WTC11 (cell line): ENCODE results near the gene MRPL27. TPM values are rescaled to one million over a fixed set of nuclear protein-coding genes. Genes with fewer than 3 reads are reported as not detected.

Experiments used
- ATAC-seq: fragments of 200-7000 bp; cut with Tn5 transposase; 2 replicates; pipeline ENCODE4 v1.10.0; 2021; ENCODE audit warnings: mild to moderate bottlenecking, moderate library complexity
- CTCF ChIA-PET: fragments of 300-600 bp; sonication (Branson Sonifier 250); formaldehyde crosslinking; loops from one replicate; lab custom pipeline; 2021; ENCODE audit warnings: antibody characterized with exemption; lab: Charles Lee
- POLR2A ChIA-PET: fragments of 350-600 bp; sonication (Branson Sonifier 250); formaldehyde crosslinking; loops from one replicate; lab custom pipeline; 2021; ENCODE audit warnings: antibody characterized with exemption; lab: Charles Lee
- DNase-seq: peaks from one replicate; pipeline ENCODE4 v3.0.0; 2021; ENCODE audit warnings: low spot score
- H3K27ac Mint-ChIP-seq: 2 replicates; pipeline ENCODE4 v1.8.0; 2021; ENCODE audit warnings: mixed read lengths
- H3K27me3 Mint-ChIP-seq: 2 replicates; pipeline ENCODE4 v1.8.0; 2021; ENCODE audit warnings: low read depth, mild to moderate bottlenecking, moderate library complexity, mixed read lengths
- H3K36me3 Mint-ChIP-seq: 2 replicates; pipeline ENCODE4 v1.8.0; 2021; ENCODE audit warnings: mixed read lengths
- H3K4me1 Mint-ChIP-seq: 2 replicates; pipeline ENCODE4 v1.8.0; 2022; ENCODE audit warnings: mixed read lengths
- H3K4me3 Mint-ChIP-seq: 2 replicates; pipeline ENCODE4 v1.8.0; 2021; ENCODE audit warnings: mild to moderate bottlenecking, moderate library complexity, mixed read lengths
- H3K9me3 Mint-ChIP-seq: 2 replicates; pipeline ENCODE4 v1.8.0; 2021; ENCODE audit warnings: mixed read lengths
- ETV6 ChIP-seq: sonication (generic); formaldehyde crosslinking; IDR thresholded peaks from 2 replicates; pipeline ENCODE4 v1.8.1; 2022; ENCODE audit warnings: mild to moderate bottlenecking, missing genetic modification reagents
- FOXK1 ChIP-seq: sonication (generic); formaldehyde crosslinking; IDR thresholded peaks from 2 replicates; pipeline ENCODE4 v1.8.0; 2022; ENCODE audit warnings: mild to moderate bottlenecking, moderate library complexity, missing genetic modification reagents
- FOXP1 ChIP-seq: sonication (generic); formaldehyde crosslinking; IDR thresholded peaks from 2 replicates; pipeline ENCODE4 v1.8.0; 2022; ENCODE audit warnings: missing genetic modification reagents, mild to moderate bottlenecking, moderate library complexity, borderline replicate concordance
- GABPB1 ChIP-seq: sonication (generic); formaldehyde crosslinking; IDR thresholded peaks from 2 replicates; pipeline ENCODE4 v1.8.1; 2023; ENCODE audit warnings: mild to moderate bottlenecking, missing genetic modification reagents
- GRHL2 ChIP-seq: fragments of 250-450 bp; sonication (Bioruptor Pico); IDR thresholded peaks from 2 replicates; pipeline ENCODE4 v1.8.0; 2022; ENCODE audit warnings: mild to moderate bottlenecking, moderate library complexity; ENCODE audit not compliant: insufficient replicate concordance, severe bottlenecking
- HMGA2 ChIP-seq: fragments of 250-450 bp; sonication (Bioruptor Pico); IDR thresholded peaks from 2 replicates; pipeline ENCODE4 v1.4.0; 2021; ENCODE audit warnings: mild to moderate bottlenecking, moderate library complexity
- IRF2 ChIP-seq: sonication (generic); formaldehyde crosslinking; IDR thresholded peaks from 2 replicates; pipeline ENCODE4 v1.8.0; 2022; ENCODE audit warnings: low read depth, missing genetic modification reagents, borderline replicate concordance
- NFATC4 ChIP-seq: fragments of 250-450 bp; sonication (Bioruptor Pico); IDR thresholded peaks from 2 replicates; pipeline ENCODE4 v1.9.0; 2021; ENCODE audit warnings: mild to moderate bottlenecking
- NR1H2 ChIP-seq: sonication (generic); formaldehyde crosslinking; IDR thresholded peaks from 2 replicates; pipeline ENCODE4 v1.9.0; 2021; ENCODE audit warnings: mild to moderate bottlenecking, moderate library complexity, missing genetic modification reagents
- RELA ChIP-seq: sonication (generic); formaldehyde crosslinking; IDR thresholded peaks from 2 replicates; pipeline ENCODE4 v1.8.1; 2022; ENCODE audit warnings: missing genetic modification reagents, mild to moderate bottlenecking, borderline replicate concordance
- SP1 ChIP-seq: sonication (generic); formaldehyde crosslinking; conservative IDR thresholded peaks from 2 replicates; pipeline ENCODE4 v1.8.1; 2022; ENCODE audit warnings: missing genetic modification reagents
- TP53 ChIP-seq: sonication (generic); formaldehyde crosslinking; IDR thresholded peaks from 2 replicates; pipeline ENCODE4 v1.8.1; 2023; ENCODE audit warnings: mild to moderate bottlenecking, missing genetic modification reagents
- ZNF416 ChIP-seq: fragments of 250-450 bp; sonication (Bioruptor Pico); IDR thresholded peaks from 2 replicates; pipeline ENCODE4 v1.9.0; 2021; ENCODE audit warnings: mild to moderate bottlenecking, inconsistent platforms
- ZNF423 ChIP-seq: fragments of 250-450 bp; sonication (Bioruptor Pico); IDR thresholded peaks from 2 replicates; pipeline ENCODE4 v2.1.2; 2022; ENCODE audit warnings: mild to moderate bottlenecking, moderate library complexity
- total RNA-seq: library from RNA; stranded (reverse); gene quantifications from 3 replicates; pipeline ENCODE4 v1.2.3, GENCODE V29; 2021
- TF ChIP-seq, protein P1 (sequence below): sonication (generic); formaldehyde crosslinking; conservative IDR thresholded peaks from 2 replicates; pipeline ENCODE4 v1.8.1; 2023; ENCODE audit warnings: mild to moderate bottlenecking, low read depth, missing genetic modification reagents, moderate library complexity
- TF ChIP-seq, protein P2 (sequence below): fragments of 250-450 bp; sonication (Bioruptor Pico); conservative IDR thresholded peaks from 2 replicates; pipeline ENCODE4 v1.9.0; 2021; ENCODE audit warnings: mild to moderate bottlenecking
- TF ChIP-seq, protein P3 (sequence below): fragments of 250-450 bp; sonication (Bioruptor Pico); IDR thresholded peaks from 2 replicates; pipeline ENCODE4 v1.9.0; 2021; ENCODE audit warnings: mild to moderate bottlenecking
- TF ChIP-seq, protein P4 (sequence below): sonication (generic); formaldehyde crosslinking; IDR thresholded peaks from 2 replicates; pipeline ENCODE4 v1.8.1; 2022; ENCODE audit warnings: low read depth, missing genetic modification reagents, borderline replicate concordance
- TF ChIP-seq, protein P5 (sequence below): sonication (generic); formaldehyde crosslinking; IDR thresholded peaks from 2 replicates; pipeline ENCODE4 v1.8.0; 2022; ENCODE audit warnings: mild to moderate bottlenecking, missing genetic modification reagents
- TF ChIP-seq, protein P6 (sequence below): fragments of 250-450 bp; sonication (Bioruptor Pico); IDR thresholded peaks from 2 replicates; pipeline ENCODE4 v1.9.0; 2021; ENCODE audit warnings: mild to moderate bottlenecking
- TF ChIP-seq, protein P7 (sequence below): sonication (generic); formaldehyde crosslinking; IDR thresholded peaks from 2 replicates; pipeline ENCODE4 v1.8.1; 2023; ENCODE audit warnings: mild to moderate bottlenecking, missing genetic modification reagents

The MRPL27 gene
- total RNA-seq, 1 experiment from 2014 or later, result 80.5 TPM

DNA sequence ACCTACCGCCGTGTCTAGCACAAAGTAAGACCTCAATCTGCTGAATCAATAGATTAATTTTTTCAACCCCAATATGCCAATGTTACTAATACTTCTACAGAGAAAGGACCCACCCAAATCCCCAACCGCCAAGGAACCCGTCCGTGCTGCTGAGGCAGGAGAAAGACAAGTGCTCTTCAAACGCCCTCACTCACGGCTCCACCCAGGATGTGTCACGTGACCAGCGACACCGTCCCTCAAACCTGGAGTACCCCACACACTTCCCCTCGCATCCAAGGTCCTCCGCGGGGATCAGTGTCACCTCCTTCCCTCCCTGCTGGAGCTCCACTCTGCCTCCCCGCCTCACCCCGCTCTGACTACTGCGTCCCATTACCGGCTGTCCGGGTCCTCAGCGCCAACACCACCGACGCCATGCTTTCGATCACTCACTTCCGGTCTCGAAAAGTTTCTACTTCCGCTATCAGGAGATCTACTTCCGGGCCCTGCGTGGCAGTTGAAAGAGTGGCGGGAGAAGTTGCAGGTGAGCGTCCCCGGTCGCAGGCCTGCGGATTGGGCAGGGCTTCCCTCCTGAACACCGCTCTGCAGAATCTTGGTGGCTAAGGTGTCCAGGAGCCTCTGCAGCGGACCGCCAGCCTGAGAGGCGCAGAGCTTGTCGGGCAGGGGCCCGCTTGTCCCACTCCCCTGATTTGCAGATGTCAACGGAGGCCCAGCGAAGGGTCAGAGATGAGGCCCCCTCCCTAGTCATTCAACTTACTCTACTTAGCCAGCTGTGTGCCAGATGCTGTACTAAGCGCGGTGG lies at the start of gene MRPL27, which contains the start of gene EME1 (continued):
- TF ChIP-seq, protein P1, sequence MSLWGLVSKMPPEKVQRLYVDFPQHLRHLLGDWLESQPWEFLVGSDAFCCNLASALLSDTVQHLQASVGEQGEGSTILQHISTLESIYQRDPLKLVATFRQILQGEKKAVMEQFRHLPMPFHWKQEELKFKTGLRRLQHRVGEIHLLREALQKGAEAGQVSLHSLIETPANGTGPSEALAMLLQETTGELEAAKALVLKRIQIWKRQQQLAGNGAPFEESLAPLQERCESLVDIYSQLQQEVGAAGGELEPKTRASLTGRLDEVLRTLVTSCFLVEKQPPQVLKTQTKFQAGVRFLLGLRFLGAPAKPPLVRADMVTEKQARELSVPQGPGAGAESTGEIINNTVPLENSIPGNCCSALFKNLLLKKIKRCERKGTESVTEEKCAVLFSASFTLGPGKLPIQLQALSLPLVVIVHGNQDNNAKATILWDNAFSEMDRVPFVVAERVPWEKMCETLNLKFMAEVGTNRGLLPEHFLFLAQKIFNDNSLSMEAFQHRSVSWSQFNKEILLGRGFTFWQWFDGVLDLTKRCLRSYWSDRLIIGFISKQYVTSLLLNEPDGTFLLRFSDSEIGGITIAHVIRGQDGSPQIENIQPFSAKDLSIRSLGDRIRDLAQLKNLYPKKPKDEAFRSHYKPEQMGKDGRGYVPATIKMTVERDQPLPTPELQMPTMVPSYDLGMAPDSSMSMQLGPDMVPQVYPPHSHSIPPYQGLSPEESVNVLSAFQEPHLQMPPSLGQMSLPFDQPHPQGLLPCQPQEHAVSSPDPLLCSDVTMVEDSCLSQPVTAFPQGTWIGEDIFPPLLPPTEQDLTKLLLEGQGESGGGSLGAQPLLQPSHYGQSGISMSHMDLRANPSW, result no peak
- TF ChIP-seq FOXK1 (CRISPR knock-in tag) (peak; percentile 91), FOXP1 (CRISPR knock-in tag) (peak; percentile 90), ZNF416 (CRISPR knock-in tag) (no peak), HMGA2 (no peak), GABPB1 (CRISPR knock-in tag) (peak; percentile 93), SP1 (peak; percentile 75), ZNF423 (CRISPR knock-in tag) (no peak), NR1H2 (CRISPR knock-in tag) (no peak), IRF2 (no peak), GRHL2 (CRISPR knock-in tag) (no peak)
- TF ChIP-seq, protein P2, sequence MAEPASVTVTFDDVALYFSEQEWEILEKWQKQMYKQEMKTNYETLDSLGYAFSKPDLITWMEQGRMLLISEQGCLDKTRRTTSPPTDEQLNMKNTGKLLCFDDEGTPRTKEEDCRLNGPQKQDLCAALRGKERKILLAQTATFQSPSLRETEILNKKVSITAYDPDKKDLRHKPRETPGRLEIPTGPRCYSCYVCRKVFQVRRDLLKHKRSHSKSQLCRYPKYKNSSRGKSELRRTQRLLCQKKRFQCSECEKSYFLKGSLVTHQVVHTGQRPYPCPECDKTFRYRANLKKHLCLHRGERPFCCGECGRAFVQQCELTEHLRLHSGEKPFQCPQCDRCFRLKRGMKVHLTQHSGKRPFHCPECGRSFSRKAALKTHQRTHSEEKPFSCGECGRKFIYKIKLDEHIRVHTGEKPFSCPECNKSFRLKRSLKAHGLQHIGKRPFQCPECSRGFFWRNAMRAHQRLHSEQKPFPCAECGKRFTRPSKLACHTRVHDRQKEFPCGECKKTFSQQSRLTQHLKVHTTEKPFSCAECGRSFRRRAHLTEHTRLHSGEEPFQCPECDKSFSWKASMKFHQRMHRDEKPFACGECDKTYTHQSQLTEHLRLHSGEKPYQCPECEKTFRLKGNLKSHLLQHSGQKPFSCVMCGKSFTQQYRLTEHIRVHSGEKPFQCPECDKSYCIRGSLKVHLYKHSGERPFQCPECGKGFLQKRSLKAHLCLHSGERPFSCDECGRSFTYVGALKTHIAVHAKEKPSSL (CRISPR knock-in tag), result no peak
- TF ChIP-seq, protein P3, sequence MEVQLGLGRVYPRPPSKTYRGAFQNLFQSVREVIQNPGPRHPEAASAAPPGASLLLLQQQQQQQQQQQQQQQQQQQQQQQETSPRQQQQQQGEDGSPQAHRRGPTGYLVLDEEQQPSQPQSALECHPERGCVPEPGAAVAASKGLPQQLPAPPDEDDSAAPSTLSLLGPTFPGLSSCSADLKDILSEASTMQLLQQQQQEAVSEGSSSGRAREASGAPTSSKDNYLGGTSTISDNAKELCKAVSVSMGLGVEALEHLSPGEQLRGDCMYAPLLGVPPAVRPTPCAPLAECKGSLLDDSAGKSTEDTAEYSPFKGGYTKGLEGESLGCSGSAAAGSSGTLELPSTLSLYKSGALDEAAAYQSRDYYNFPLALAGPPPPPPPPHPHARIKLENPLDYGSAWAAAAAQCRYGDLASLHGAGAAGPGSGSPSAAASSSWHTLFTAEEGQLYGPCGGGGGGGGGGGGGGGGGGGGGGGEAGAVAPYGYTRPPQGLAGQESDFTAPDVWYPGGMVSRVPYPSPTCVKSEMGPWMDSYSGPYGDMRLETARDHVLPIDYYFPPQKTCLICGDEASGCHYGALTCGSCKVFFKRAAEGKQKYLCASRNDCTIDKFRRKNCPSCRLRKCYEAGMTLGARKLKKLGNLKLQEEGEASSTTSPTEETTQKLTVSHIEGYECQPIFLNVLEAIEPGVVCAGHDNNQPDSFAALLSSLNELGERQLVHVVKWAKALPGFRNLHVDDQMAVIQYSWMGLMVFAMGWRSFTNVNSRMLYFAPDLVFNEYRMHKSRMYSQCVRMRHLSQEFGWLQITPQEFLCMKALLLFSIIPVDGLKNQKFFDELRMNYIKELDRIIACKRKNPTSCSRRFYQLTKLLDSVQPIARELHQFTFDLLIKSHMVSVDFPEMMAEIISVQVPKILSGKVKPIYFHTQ, result no peak
- TF ChIP-seq, protein P4, sequence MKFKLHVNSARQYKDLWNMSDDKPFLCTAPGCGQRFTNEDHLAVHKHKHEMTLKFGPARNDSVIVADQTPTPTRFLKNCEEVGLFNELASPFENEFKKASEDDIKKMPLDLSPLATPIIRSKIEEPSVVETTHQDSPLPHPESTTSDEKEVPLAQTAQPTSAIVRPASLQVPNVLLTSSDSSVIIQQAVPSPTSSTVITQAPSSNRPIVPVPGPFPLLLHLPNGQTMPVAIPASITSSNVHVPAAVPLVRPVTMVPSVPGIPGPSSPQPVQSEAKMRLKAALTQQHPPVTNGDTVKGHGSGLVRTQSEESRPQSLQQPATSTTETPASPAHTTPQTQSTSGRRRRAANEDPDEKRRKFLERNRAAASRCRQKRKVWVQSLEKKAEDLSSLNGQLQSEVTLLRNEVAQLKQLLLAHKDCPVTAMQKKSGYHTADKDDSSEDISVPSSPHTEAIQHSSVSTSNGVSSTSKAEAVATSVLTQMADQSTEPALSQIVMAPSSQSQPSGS, result no peak
- TF ChIP-seq, all 79 proteins: peak for 24

DNA sequence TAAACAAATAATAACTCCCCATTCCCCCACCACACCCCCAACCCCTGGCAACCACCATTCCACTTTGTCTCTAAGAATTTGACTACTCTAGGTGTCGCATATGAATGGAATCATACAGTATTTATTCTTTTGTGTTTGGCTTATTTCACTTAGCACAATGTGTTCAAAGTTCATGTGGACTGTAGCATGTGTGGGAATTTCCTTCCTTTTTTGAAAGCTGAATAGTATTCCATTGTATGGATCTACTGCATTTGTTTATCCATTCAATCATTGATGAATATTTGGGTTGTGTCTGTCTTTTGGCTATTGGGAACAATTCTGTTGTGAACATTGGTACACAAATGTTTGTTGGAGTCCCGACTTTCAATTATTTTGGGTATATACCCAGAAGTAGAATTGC lies 49.8 kb upstream of the MRPL27 start:
- H3K27ac Mint-ChIP-seq, result no peak overlapping the region
- ChIA-PET POLR2A (no interaction called here), CTCF (interaction anchor here (1.0 kb wide), 1 partner anchor 61 kb away, joined by 3 read pairs; no protein-coding TSS in a partner anchor)
- peaks cover 14% of the 10 kb centered on the region for H3K4me1 Mint-ChIP-seq
- H3K9me3 Mint-ChIP-seq, result peaks cover 18% of the 10 kb centered on the region
- no peak for DNase-seq
- peaks cover 6% of the 10 kb centered on the region for H3K36me3 Mint-ChIP-seq
- peaks cover 31% of the 10 kb centered on the region for H3K27me3 Mint-ChIP-seq
- no peak for ATAC-seq
- no peak overlapping the region for H3K4me3 Mint-ChIP-seq
- TF ChIP-seq, protein P5, sequence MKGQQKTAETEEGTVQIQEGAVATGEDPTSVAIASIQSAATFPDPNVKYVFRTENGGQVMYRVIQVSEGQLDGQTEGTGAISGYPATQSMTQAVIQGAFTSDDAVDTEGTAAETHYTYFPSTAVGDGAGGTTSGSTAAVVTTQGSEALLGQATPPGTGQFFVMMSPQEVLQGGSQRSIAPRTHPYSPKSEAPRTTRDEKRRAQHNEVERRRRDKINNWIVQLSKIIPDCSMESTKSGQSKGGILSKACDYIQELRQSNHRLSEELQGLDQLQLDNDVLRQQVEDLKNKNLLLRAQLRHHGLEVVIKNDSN (CRISPR knock-in tag), result no peak
- TF ChIP-seq RELA (CRISPR knock-in tag) (no peak), TP53 (CRISPR knock-in tag) (no peak), NFATC4 (CRISPR knock-in tag) (no peak), ETV6 (CRISPR knock-in tag) (no peak)
- TF ChIP-seq, protein P3, result no peak
- TF ChIP-seq, protein P6, sequence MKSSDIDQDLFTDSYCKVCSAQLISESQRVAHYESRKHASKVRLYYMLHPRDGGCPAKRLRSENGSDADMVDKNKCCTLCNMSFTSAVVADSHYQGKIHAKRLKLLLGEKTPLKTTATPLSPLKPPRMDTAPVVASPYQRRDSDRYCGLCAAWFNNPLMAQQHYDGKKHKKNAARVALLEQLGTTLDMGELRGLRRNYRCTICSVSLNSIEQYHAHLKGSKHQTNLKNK (CRISPR knock-in tag), result no peak
- TF ChIP-seq, protein P7, sequence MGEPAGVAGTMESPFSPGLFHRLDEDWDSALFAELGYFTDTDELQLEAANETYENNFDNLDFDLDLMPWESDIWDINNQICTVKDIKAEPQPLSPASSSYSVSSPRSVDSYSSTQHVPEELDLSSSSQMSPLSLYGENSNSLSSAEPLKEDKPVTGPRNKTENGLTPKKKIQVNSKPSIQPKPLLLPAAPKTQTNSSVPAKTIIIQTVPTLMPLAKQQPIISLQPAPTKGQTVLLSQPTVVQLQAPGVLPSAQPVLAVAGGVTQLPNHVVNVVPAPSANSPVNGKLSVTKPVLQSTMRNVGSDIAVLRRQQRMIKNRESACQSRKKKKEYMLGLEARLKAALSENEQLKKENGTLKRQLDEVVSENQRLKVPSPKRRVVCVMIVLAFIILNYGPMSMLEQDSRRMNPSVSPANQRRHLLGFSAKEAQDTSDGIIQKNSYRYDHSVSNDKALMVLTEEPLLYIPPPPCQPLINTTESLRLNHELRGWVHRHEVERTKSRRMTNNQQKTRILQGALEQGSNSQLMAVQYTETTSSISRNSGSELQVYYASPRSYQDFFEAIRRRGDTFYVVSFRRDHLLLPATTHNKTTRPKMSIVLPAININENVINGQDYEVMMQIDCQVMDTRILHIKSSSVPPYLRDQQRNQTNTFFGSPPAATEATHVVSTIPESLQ (CRISPR knock-in tag), result no peak
